ENCODE data around the gene EFS. TPM values are rescaled to one million over a fixed set of nuclear protein-coding genes. Genes with fewer than 3 reads are reported as not detected.

The EFS gene
- total and polyA plus RNA-seq, 2 of the 8 experiments (the other 6 are each of a cell fraction or from before 2014, with no cell fraction given), result 27.8 to 28.6 TPM

DNA sequence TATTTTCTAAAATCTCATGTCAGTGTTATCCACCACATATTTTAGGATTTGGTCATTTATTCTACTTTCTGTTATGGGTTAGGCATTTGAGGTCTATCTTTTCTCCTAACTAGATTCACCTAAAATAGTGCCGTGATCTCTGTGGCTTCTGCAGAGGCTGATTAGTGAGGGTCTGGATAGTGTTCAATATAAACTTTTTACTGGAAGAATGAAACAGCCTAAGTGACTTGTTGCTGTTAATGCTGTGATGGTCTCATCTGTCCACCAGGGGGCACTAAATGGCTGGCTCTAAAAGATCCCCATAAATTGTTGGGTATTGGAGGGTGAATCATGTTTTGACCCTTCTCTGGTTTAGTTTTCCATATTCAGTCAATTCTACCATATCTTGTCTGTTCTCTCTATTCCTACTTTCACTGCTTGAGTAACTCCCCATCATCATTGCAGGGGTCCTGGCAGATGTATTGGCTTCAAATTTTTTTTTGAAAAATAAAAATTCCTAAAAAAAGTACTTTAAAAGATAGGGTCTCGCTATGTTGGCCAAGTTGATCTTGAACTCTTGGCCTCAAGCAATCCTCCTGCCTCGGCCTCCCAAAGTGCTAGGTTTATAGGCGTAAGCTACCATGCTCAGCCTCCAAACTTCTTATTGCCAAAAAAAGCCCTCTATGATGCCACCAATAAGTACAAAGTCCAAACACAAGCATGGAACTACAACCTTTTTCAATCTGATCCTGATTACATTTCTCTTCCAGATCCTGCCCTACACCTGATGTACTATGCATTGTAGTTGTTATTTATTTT lies 36.8 kb downstream of the EFS start:
- H4K8ac ChIP-seq (ENCODE audit: extremely low read depth, insufficient read depth, low read length), result no peak overlapping the region
- H3K4me2 ChIP-seq (ENCODE audit: insufficient read depth in 1 of 2, low read depth in 2 of 2, low read length in 2 of 2), result no peak overlapping the region
- peaks cover 1% of the 10 kb centered on the region; the same call in 1 of the 2 replicates for H3K79me1 ChIP-seq (ENCODE audit: low read depth, low read length)
- H3K9me3 ChIP-seq (ENCODE audit: insufficient read depth in 2 of 2, low read depth in 1 of 2, low read length in 1 of 2), result no peaks in the 10 kb centered on the region
- no peak overlapping the region for H4K5ac ChIP-seq (ENCODE audit: insufficient read length, low read depth, low read length)
- TF ChIP-seq CTCF (IDR thresholded peaks at IDR 0.05; ENCODE audit: control extremely low read depth in 1 of 3, insufficient read depth in 1 of 3, low read depth in 1 of 3, low read length in 3 of 3) (peak in 2 of 3 experiments; percentile 82 to 89; a peak in 3 of 4 replicates), RAD21 (IDR thresholded peaks at IDR 0.05 in 1 of 2, conservative IDR thresholded peaks at IDR 0.05 in 1 of 2; ENCODE audit: low read depth in 2 of 2, low read length in 2 of 2) (peak; percentile 90 to 91), CHD2 (IDR thresholded peaks at IDR 0.05; ENCODE audit: low read length) (no peak), CTBP2 (IDR thresholded peaks at IDR 0.05; ENCODE audit: borderline replicate concordance, insufficient read depth, insufficient read length, low read length) (no peak)
- ChIA-PET POLR2A (ENCODE audit: partially characterized antibody) (interaction anchor here (1.2 to 4.0 kb wide), 6 partner anchors 18 to 51 kb away, joined by 3 to 21 read pairs (median 12); partner anchors contain the start of gene CMTM5), CTCF (ENCODE audit: partially characterized antibody) (interaction anchor here (0.8 to 4.9 kb wide), 31 partner anchors 10 to 232 kb away, joined by 3 to 78 read pairs (median 4); partner anchors contain the start of genes CMTM5, EFS and SLC22A17)
- no peak overlapping the region for H3K14ac ChIP-seq (ENCODE audit: insufficient read length)
- H2AK5ac ChIP-seq (ENCODE audit: low read depth, low read length), result no peak overlapping the region
- H3K23ac ChIP-seq (ENCODE audit: insufficient read length), result no peak overlapping the region
- H2BK120ac ChIP-seq (replicated peaks; ENCODE audit: low read depth, low read length), result no peak overlapping the region
- H3K79me2 ChIP-seq (ENCODE audit: control insufficient read depth in 1 of 2, insufficient read depth in 2 of 2, low read length in 2 of 2), result peaks cover 0 to 4% of the 10 kb centered on the region in 2 experiments; a peak in 2 of 4 replicates
- no peak overlapping the region for H3K18ac ChIP-seq (ENCODE audit: extremely low read depth, low read length)
- FAIRE-seq (peak; percentile 76), DNase-seq (ENCODE audit: low read depth in 1 of 2, low spot score in 2 of 2) (peak in 1 of 2 experiments; percentile 69)
- no peak overlapping the region for H2AFZ ChIP-seq (ENCODE audit: low read length)
- no peak overlapping the region for H3K4me3 ChIP-seq (ENCODE audit: extremely low read depth in 1 of 4, insufficient read depth in 2 of 4, low read depth in 3 of 4, low read length in 4 of 4)
- no peak overlapping the region for H3K27ac ChIP-seq (ENCODE audit: low read depth, low read length)
- H4K20me1 ChIP-seq (replicated peaks in 1 of 2; ENCODE audit: control insufficient read depth in 1 of 2, insufficient read depth in 2 of 2, low read length in 2 of 2), result no peaks in the 10 kb centered on the region
- H3K36me3 ChIP-seq (ENCODE audit: control insufficient read depth in 2 of 4, insufficient read depth in 4 of 4, low read length in 3 of 4), result peaks cover 9 to 26% (median 23%) of the 10 kb centered on the region in 4 experiments; a peak in 7 of 8 replicates
- H2BK12ac ChIP-seq (ENCODE audit: low read depth, low read length), result no peak overlapping the region
- no peak overlapping the region for H2BK15ac ChIP-seq (ENCODE audit: low read length)
- 60% methylated on average over 4 of the region's 4 CpGs; no CpG with 5 or more reads in 1 of the 2 experiments for WGBS, 2 experiments (ENCODE audit: extremely low coverage in 1 of 2, insufficient coverage in 1 of 2, insufficient read length in 1 of 2, insufficient replicate concordance in 2 of 2, low coverage in 1 of 2, low lambda C conversion rate in 2 of 2, missing lambda C conversion rate in 1 of 2)
- H2BK5ac ChIP-seq (ENCODE audit: low read depth, low read length), result no peak overlapping the region
- no peaks in the 10 kb centered on the region for H3K4me1 ChIP-seq (replicated peaks in 1 of 4; ENCODE audit: control insufficient read depth in 3 of 4, insufficient read depth in 4 of 4, low read length in 3 of 4)
- no peak overlapping the region for H3K9ac ChIP-seq (replicated peaks in 1 of 4; ENCODE audit: extremely low read depth in 1 of 4, low read depth in 3 of 4, low read length in 3 of 4)
- no peaks in the 10 kb centered on the region for H3K23me2 ChIP-seq (ENCODE audit: low read depth, low read length)
- no peak overlapping the region for H3K56ac ChIP-seq (replicated peaks; ENCODE audit: insufficient read length, low read depth, low read length)
- H3K4ac ChIP-seq (replicated peaks; ENCODE audit: insufficient read length, low read depth, low read length), result no peak overlapping the region
- no peak overlapping the region for H2BK20ac ChIP-seq (ENCODE audit: low read length)
- H3K27me3 ChIP-seq (replicated peaks in 1 of 4; ENCODE audit: control insufficient read depth in 3 of 4, extremely low read depth in 1 of 4, insufficient read depth in 3 of 4, low read length in 3 of 4), result no peaks in the 10 kb centered on the region
- no peak overlapping the region for H4K91ac ChIP-seq (replicated peaks; ENCODE audit: insufficient read length, low read length)
